NK-92 (cell line): ENCODE measurements around the gene NTN1.

ENCODE experiments used
- DNase-seq: peaks from one replicate; lab custom pipeline; 2025; ENCODE audit not compliant: unreplicated experiment; lab: John Stamatoyannopoulos, UW

The NTN1 gene

GRCh38 chr17:9188367-9188766, 167.1 kb downstream of the NTN1 start:
- no peak for DNase-seq

GRCh38 chr17:9189870-9190269, 168.6 kb downstream of the NTN1 start:
- no peak for DNase-seq

- no peak for DNase-seq
Measured at GRCh38 chr17:9192010-9192409, 170.7 kb downstream of the NTN1 start.

GRCh38 chr17:9195411-9195810, 174.1 kb downstream of the NTN1 start:
- no peak for DNase-seq

GRCh38 chr17:9195961-9196670, 174.8 kb downstream of the NTN1 start:
- no peak for DNase-seq

DNA sequence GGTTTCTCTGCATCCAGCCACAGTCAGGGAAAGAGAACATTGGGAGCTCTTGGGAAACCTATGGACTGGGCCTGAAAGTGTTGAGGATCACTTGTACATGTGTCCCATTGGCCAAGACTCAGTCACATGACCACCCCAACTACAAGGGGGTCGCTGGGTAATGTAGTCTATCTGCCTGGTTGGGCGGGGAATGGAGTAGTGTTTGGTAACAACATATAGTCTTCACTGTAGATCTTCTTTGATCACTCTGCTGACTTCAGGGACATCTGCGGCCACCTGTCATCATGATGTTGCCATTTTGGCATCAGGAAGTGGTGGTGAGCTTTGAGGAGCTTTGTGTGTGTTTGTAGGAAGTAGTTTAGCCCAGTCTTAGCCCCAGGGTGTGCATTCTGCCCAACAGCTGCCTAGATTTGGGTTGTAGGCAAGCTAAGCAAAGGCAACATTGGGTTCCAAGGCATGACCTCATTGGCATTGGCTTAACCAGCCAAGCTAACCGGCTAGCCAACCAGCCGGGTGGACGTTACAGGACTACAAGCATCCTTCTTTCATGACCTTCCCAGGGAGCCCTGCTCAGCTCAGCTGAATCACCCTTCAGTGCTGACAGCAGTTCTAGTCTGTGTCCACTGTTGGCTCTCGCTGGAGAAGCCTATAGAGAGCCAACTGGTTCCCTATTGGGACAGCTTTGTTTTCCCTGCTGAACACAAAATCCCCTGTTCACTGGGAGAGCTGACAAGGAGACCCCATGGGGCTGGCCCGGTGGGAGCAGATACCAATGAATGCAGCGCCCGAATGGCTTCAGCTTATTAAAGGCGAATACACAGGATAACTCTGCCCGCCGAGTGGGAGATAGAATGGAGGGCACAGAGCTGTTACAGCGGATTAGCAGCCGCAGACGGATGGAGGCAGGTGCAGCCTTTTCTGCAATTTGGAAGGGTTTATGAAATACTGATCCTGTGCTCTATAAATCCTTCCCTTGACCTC, 178.6 kb downstream of the NTN1 start:
- no peak for DNase-seq

- DNase-seq: no peak
Measured at GRCh38 chr17:9200699-9201359, 179.5 kb downstream of the NTN1 start.

DNA sequence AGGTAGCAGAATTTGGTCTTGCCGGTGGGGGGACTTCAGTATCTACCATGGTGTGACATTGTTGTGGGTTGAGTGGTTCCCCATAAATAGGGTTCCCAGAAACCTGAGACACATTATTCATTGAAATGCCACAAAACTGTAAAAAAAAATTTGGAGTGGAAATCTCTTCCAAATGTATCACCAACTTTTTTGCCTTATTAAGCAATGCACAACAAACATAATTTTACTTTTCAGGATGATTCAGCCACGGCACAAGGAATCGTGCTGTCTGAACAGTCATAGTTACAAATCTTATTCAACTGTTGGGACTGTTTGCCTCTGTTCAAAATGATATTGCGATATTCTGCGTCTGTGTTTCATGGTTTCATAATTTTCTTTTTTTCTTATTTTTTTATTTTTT, 181.2 kb downstream of the NTN1 start:
- no peak for DNase-seq

DNA sequence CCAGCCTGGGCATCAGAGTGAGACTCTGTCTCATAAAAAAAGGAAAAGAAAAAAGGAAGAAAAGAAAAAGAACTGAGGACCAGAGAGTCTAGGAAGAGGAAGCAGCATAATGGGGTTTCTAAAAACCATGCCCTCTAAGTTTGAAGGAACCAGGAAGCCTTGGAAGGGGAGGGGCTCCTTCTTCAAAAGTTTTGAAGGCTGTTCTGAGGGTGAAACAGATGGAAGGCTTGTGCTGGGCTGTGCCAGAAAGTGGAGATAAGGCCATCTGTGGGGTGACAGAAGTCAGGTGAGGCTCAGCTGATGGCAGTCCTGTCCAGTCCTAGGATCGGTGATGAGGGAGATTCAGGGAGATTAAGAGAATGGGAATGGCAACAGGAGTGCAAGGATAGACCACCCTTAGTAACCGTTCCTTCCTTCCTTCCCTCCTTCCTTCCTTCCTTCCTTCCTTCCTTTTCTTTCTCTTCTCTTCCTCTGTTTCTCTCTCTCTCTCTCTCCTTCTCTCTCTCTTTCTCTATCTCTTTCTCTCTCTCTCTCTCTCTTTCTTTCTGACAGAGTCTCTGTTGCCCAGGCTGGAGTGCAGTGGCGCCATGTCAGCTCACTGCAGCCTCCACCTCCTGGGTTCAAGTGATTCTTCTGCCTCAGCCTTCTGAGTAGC, 182.6 kb downstream of the NTN1 start:
- no peak for DNase-seq

GRCh38 chr17:9204637-9205329, 183.5 kb downstream of the NTN1 start:
- no peak for DNase-seq

- DNase-seq: no peak
Measured at GRCh38 chr17:9205520-9206409, 184.5 kb downstream of the NTN1 start.

DNA sequence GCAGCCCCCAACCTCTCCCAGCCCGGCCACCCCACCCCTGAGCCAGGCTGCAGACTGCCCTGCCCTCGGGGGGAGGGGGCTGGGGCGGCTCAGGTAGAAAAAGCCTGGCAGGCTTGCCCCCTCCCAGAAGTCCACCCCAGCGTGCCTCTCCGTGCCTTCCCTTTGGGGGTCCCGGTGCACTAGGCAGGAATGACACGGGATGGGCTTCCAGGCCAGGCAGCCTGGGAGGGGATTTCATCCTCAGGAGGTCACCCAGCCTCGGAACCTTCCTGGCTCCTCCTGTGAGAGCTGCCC, 185.0 kb downstream of the NTN1 start:
- DNase-seq: no peak

DNA sequence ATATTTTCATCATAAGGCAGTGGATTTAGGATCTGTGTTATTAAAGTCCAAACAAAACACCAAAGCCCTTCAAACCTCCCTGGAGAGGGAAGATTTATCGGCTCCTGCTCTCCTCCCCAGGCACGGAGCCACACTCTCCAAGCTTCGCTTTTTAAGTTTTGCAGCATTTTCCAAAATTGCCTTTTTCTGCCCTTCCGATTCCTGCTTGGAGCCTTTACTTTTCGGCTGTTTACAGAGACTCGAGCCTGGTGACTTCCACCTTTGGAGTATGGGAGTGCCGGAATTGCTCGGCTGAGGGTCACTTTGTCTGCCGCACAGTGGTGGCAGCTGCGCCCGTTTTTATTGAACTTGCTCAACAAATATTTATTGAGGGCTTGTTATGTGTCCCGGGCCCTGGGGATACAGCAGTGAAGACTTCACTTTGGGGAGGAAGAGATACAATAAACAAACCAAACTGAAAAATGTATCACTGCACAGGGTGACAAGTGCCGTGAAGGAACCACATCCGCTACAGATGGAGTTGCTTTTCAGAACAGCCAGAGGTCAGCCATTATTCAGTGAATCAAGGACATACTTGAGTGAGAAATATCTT, 185.5 kb downstream of the NTN1 start:
- no peak for DNase-seq

DNA sequence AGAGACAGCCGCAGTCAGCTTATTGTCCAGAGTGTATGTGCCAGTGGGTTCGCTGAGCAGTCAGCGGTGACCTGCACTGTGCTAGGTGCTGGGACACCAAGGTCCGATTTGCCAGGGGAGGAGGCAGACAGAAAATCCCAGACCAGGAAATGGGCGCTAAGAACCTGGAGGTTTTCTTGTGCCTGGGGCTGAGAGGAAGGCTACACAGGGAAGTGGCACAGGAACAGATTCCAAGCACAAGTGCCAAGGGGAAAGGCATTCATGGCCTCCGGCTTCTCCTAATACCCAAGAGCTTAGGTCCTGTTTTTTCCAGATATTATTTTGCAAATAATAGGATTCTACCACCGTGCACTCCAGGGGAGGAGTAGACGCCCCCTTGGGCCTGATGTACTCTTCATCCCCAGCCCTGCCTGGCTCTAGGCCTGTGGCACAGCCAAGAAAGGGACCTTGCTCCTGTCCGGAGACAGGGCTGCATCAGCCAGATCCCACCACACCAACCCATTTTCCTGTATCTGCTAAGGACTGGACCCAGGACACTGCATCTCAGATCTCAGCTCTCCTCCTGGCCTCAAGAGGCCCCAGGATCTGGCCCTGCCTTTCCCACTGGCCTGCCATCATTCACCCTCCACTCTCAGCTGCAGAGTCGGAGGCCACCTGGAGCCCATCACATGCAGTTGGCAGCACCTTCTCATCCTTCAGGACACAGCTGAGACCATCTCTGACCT, 187.2 kb downstream of the NTN1 start:
- DNase-seq: no peak

DNA sequence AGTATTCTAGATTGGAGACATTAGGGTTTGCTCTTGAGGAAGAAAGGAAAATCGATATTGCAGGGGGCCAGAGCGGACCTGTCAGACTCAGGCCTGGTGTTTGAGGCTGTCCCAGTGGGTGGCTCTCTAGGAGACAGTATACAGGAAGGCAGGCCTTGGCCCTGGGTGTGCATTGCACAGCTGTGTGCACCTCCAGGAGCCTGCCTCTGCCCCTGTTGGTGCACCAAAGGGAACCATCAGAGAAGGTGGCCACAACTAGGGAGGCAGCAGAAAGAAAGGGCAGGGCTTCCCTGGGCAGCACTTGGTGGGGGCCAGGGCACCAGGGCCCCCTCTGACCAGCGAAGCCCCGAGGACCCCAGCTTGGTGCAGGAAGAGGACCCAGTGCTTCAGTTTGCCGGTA, 188.0 kb downstream of the NTN1 start:
- DNase-seq: no peak

DNA sequence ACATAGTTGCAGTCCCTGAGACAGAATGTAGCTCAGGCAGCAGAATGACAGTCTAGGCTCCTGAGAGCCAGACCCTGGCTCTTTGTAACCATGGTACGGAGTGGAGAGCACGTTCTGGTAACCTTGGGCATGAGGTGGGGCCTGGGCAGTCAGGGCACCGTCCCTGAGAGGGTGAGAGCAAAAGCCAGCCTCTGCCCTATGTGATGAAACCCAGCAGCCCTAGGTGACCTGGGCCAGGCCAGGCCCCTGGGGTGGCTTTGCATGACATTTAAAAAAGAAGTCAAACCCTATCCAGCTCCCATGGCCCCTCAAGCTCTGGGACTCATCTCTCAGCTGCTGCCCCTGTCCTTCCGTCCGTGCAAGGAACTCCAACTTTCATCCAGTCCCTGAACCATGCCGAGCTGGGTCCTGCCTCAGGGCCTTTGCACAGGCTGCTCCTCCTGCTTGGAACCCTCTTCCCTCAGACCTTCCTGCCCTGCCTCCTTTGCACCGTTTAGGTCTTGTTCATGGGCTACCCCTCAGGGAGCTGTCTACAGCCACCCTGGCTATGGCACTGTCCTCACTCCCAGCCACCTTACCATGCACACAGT, 188.6 kb downstream of the NTN1 start:
- DNase-seq: no peak

GRCh38 chr17:9211133-9211765, 189.9 kb downstream of the NTN1 start:
- DNase-seq: no peak
